Gastrocnemius medialis (tissue), 4 donors: Measurements from ENCODE around the gene NDUFAF8. TPM values are rescaled to one million over a fixed set of nuclear protein-coding genes. Genes with fewer than 3 reads are reported as not detected.

Experiments
- ATAC-seq, 2 donors: fragments of 150-250 bp; one replicate each; pipeline ENCODE4 v1.9.1; 2016
- DNase-seq, 2 donors: peaks; one replicate each; pipeline ENCODE4 v3.0.0-alpha.2; 2019
- H3K27ac ChIP-seq, 4 donors: fragments of 200-600 bp; sonication (generic); 1 replicate in 1 of 4; 2 replicates in 3 of 4; pipeline ENCODE4 v1.5.1; 2016 to 2018; ENCODE audit warnings: mild to moderate bottlenecking in 2 of 4, moderate library complexity in 1 of 4
- H3K27me3 ChIP-seq, 3 donors: fragments of 200-600 bp; sonication (generic) in 2 of 3; 1 replicate in 1 of 3; 2 replicates in 2 of 3; pipeline versions ENCODE4 v1.5.1 to v1.6.0; 2016 to 2019; ENCODE audit warnings: mild to moderate bottlenecking in 1 of 3, moderate library complexity in 1 of 3
- H3K36me3 ChIP-seq, 2 donors: fragments of 200-600 bp; sonication (generic) in 1 of 2; one replicate each; pipeline ENCODE4 v1.5.1; 2017 to 2018
- H3K4me1 ChIP-seq, 2 donors: fragments of 200-600 bp; sonication (generic) in 1 of 2; one replicate each; pipeline ENCODE4 v1.5.1; 2016 to 2017; ENCODE audit warnings: mild to moderate bottlenecking in 2 of 2
- H3K4me3 ChIP-seq, 4 donors: fragments of 200-600 bp; sonication (generic) in 3 of 4; 1 replicate in 1 of 4; 2 replicates in 3 of 4; pipeline ENCODE4 v1.5.1; 2016 to 2019; ENCODE audit warnings: mild to moderate bottlenecking in 2 of 4
- H3K9me3 ChIP-seq, 3 donors: fragments of 200-600 bp; sonication (generic) in 2 of 3; 1 replicate in 1 of 3; 2 replicates in 2 of 3; pipeline ENCODE4 v1.5.1; 2016 to 2019
- CTCF ChIP-seq, 5 experiments: fragments of 450-650 bp in 3 of 5; fragments of 200-600 bp in 2 of 5; sonication (generic) in 2 of 5; IDR thresholded peaks in 4 of 5; conservative IDR thresholded peaks in 1 of 5; 1 replicate in 4 of 5; 2 replicates in 1 of 5; pipeline ENCODE4 v1.5.1; 2016 to 2019; ENCODE audit warnings: antibody characterized with exemption in 5 of 5, mild to moderate bottlenecking in 3 of 5, moderate library complexity in 3 of 5
- POLR2A ChIP-seq, 2 donors: fragments of 450-650 bp; IDR thresholded peaks; one replicate each; pipeline ENCODE4 v1.6.1; 2017; ENCODE audit warnings: antibody characterized with exemption in 2 of 2, mild to moderate bottlenecking in 2 of 2, moderate library complexity in 2 of 2
- in situ Hi-C, 4 donors: fragments of 200-750 bp; cut with MboI; loops; one replicate each; pipeline versions ENCODE4 v1.15.0 to v1.8.0; 2017; ENCODE audit warnings: low sequenced_read_pairs in 4 of 4
- intact Hi-C: fragments of 100-400 bp; cut with DNase I; formaldehyde crosslinking; loops from one replicate; pipeline ENCODE4 v1.15.1; 2023; ENCODE audit warnings: low total_unique reads
- total RNA-seq, 4 donors: library from RNA; depleted of rRNA; stranded (reverse); fragments of >200 nt; gene quantifications; one replicate each; pipeline versions ENCODE4 v1.1.0 to v1.2.3, GENCODE V29; 2016

The NDUFAF8 gene
- total RNA-seq, 4 donors from 2014 or later: 39.4 to 700 (median 74.5) TPM

- intact Hi-C loops: loop anchor here (10.0 kb wide), 1 partner anchor 194 kb away; the partner anchor contains the start of gene BAIAP2
- in situ Hi-C loops: loop anchor here in 1 of 4 donors (25.0 kb wide), 1 partner anchor 91 kb away; no protein-coding TSS in a partner anchor
- Histone ChIP-seq H3K4me3 (no peak overlapping the region), H3K27ac (no peak overlapping the region), H3K9me3 (no peaks in the 10 kb centered on the region), H3K36me3 (peaks cover 0 to 41% of the 10 kb centered on the region in 2 donors), H3K27me3 (no peaks in the 10 kb centered on the region), H3K4me1 (peaks cover 0 to 3% of the 10 kb centered on the region in 2 donors)
- no peak for TF ChIP-seq CTCF (IDR thresholded peaks at IDR 0.05 in 4 of 5, conservative IDR thresholded peaks at IDR 0.05 in 1 of 5)
- DNase-seq (no peak), ATAC-seq (no peak)
Observed at GRCh38 chr17:81228420-81228819, 10.7 kb upstream of the NDUFAF8 start.

- in situ Hi-C loops: loop anchor here in 1 of 4 donors (25.0 kb wide), 1 partner anchor 92 kb away; no protein-coding TSS in a partner anchor
- no peak for DNase-seq
Observed at GRCh38 chr17:81228834-81229665, 10.1 kb upstream of the NDUFAF8 start.

GRCh38 chr17:81229666-81229920 lies 9.5 kb upstream of the NDUFAF8 start:
- DNase-seq (no peak), ATAC-seq (no peak)
- Histone ChIP-seq H3K27ac (no peak overlapping the region), H3K4me3 (no peak overlapping the region), H3K27me3 (no peaks in the 10 kb centered on the region), H3K4me1 (no peaks in the 10 kb centered on the region), H3K9me3 (no peaks in the 10 kb centered on the region), H3K36me3 (peaks cover 0 to 46% of the 10 kb centered on the region in 2 donors)
- intact Hi-C loops (loop anchor here (10.0 kb wide), 1 partner anchor 195 kb away; the partner anchor contains the start of gene BAIAP2), in situ Hi-C loops (loop anchor here in 1 of 4 donors (25.0 kb wide), 1 partner anchor 92 kb away; no protein-coding TSS in a partner anchor)
- TF ChIP-seq CTCF (IDR thresholded peaks at IDR 0.05 in 4 of 5, conservative IDR thresholded peaks at IDR 0.05 in 1 of 5) (no peak), POLR2A (IDR thresholded peaks at IDR 0.05) (no peak)

More at GRCh38 chr17:81228834-81229665, 10.1 kb upstream of the NDUFAF8 start:
- Histone ChIP-seq H3K4me1 (no peaks in the 10 kb centered on the region), H3K27ac (no peak overlapping the region), H3K27me3 (no peaks in the 10 kb centered on the region), H3K9me3 (no peaks in the 10 kb centered on the region), H3K4me3 (no peak overlapping the region), H3K36me3 (peaks cover 0 to 46% of the 10 kb centered on the region in 2 donors)
- TF ChIP-seq CTCF (IDR thresholded peaks at IDR 0.05 in 4 of 5, conservative IDR thresholded peaks at IDR 0.05 in 1 of 5): no peak
- no peak for TF ChIP-seq POLR2A (IDR thresholded peaks at IDR 0.05)
- intact Hi-C loops: loop anchor here (10.0 kb wide), 1 partner anchor 194 kb away; the partner anchor contains the start of gene BAIAP2
- no peak for ATAC-seq

- intact Hi-C loops: no loop called here
- in situ Hi-C loops: loop anchor here in 1 of 4 donors (25.0 kb wide), 1 partner anchor 93 kb away; no protein-coding TSS in a partner anchor
- no peaks in the 10 kb centered on the region for H3K27me3 ChIP-seq
- no peaks in the 10 kb centered on the region for H3K4me1 ChIP-seq
- H3K9me3 ChIP-seq: no peaks in the 10 kb centered on the region
- TF ChIP-seq CTCF (IDR thresholded peaks at IDR 0.05 in 4 of 5, conservative IDR thresholded peaks at IDR 0.05 in 1 of 5) (no peak), POLR2A (IDR thresholded peaks at IDR 0.05) (no peak)
- DNase-seq: no peak
- peaks cover 0 to 48% of the 10 kb centered on the region in 2 donors for H3K36me3 ChIP-seq
- ATAC-seq: no peak
- H3K27ac ChIP-seq: no peak overlapping the region
- no peak overlapping the region for H3K4me3 ChIP-seq
Observed at GRCh38 chr17:81230043-81230820, 8.9 kb upstream of the NDUFAF8 start.
